CD8-positive, alpha-beta memory T cell (primary cell): ENCODE results near the gene CACNA2D4. TPM values are rescaled to one million over a fixed set of nuclear protein-coding genes. Genes with fewer than 3 reads are reported as not detected.

Source experiments
- CTCF ChIA-PET: fragments of 350-600 bp; sonication (Branson Sonifier 250); formaldehyde crosslinking; loops from one replicate; lab custom pipeline; 2021; ENCODE audit warnings: antibody characterized with exemption; lab: Charles Lee
- POLR2A ChIA-PET: fragments of 350-600 bp; sonication (Branson Sonifier 250); formaldehyde crosslinking; loops from one replicate; lab custom pipeline; 2021; ENCODE audit warnings: antibody characterized with exemption; lab: Charles Lee
- DNase-seq, 5 donors: peaks; one replicate each; pipeline versions ENCODE4 v3.0.0 to v3.0.0-alpha.2; 2020 to 2022; ENCODE audit warnings: mixed read lengths in 1 of 5
- H3K27ac ChIP-seq: one replicate; pipeline ENCODE4 v1.7.0; 2013; ENCODE audit warnings: low read depth, mild to moderate bottlenecking, low read length, moderate library complexity
- H3K27me3 ChIP-seq: 2 replicates; pipeline ENCODE4 v1.7.0; 2013; ENCODE audit warnings: low read length, mild to moderate bottlenecking; ENCODE audit not compliant: insufficient read depth, poor library complexity, severe bottlenecking
- H3K36me3 ChIP-seq: 2 replicates; pipeline ENCODE4 v1.7.0; 2013; ENCODE audit warnings: mild to moderate bottlenecking, low read length, moderate library complexity; ENCODE audit not compliant: insufficient read depth
- H3K4me1 ChIP-seq: 2 replicates; pipeline ENCODE4 v1.7.0; 2013; ENCODE audit warnings: mild to moderate bottlenecking, low read length, moderate library complexity; ENCODE audit not compliant: insufficient read depth
- H3K4me3 ChIP-seq: 2 replicates; pipeline ENCODE4 v1.7.0; 2013; ENCODE audit warnings: mild to moderate bottlenecking, low read length
- H3K9me3 ChIP-seq: 2 replicates; pipeline ENCODE4 v1.7.0; 2013; ENCODE audit warnings: mild to moderate bottlenecking, low read length
- H3K27ac Mint-ChIP-seq, 8 donors: one replicate each; pipeline ENCODE4 v1.8.0; 2020 to 2021; ENCODE audit warnings: mixed read lengths in 8 of 8, mild to moderate bottlenecking in 6 of 8, inconsistent platforms in 3 of 8, moderate library complexity in 3 of 8
- H3K27me3 Mint-ChIP-seq, 2 donors: one replicate each; pipeline ENCODE4 v1.8.0; 2020 to 2021; ENCODE audit warnings: mixed read lengths in 2 of 2, mild to moderate bottlenecking in 1 of 2, moderate library complexity in 1 of 2
- H3K36me3 Mint-ChIP-seq, 3 donors: one replicate each; pipeline ENCODE4 v1.8.0; 2020 to 2021; ENCODE audit warnings: mixed read lengths in 3 of 3, inconsistent platforms in 1 of 3, mild to moderate bottlenecking in 1 of 3
- H3K4me1 Mint-ChIP-seq, 3 donors: one replicate each; pipeline ENCODE4 v1.8.0; 2020 to 2021; ENCODE audit warnings: mixed read lengths in 3 of 3, inconsistent platforms in 1 of 3, mild to moderate bottlenecking in 1 of 3
- H3K4me3 Mint-ChIP-seq, 7 donors: one replicate each; pipeline ENCODE4 v1.8.0; 2020 to 2021; ENCODE audit warnings: mixed read lengths in 7 of 7, mild to moderate bottlenecking in 6 of 7, moderate library complexity in 4 of 7, inconsistent platforms in 2 of 7
- H3K9me3 Mint-ChIP-seq, 5 donors: one replicate each; pipeline ENCODE4 v1.8.0; 2020 to 2022; ENCODE audit warnings: mixed read lengths in 5 of 5, mild to moderate bottlenecking in 3 of 5, moderate library complexity in 2 of 5, inconsistent platforms in 1 of 5
- polyA plus RNA-seq: library from polyadenylated mRNA; unstranded; fragments of 300-500 nt; fragmentation: Illumina TruSeq; gene quantifications from one replicate; pipeline ENCODE4 v1.2.3, GENCODE V29; 2021
- total RNA-seq, 2 experiments: library from RNA; stranded (reverse); gene quantifications; one replicate each; pipeline ENCODE4 v1.2.3, GENCODE V29; 2021

The CACNA2D4 gene
- total and polyA plus RNA-seq, 3 experiments from 2014 or later = 5.7 to 7.6 (median 6.5) TPM

DNA sequence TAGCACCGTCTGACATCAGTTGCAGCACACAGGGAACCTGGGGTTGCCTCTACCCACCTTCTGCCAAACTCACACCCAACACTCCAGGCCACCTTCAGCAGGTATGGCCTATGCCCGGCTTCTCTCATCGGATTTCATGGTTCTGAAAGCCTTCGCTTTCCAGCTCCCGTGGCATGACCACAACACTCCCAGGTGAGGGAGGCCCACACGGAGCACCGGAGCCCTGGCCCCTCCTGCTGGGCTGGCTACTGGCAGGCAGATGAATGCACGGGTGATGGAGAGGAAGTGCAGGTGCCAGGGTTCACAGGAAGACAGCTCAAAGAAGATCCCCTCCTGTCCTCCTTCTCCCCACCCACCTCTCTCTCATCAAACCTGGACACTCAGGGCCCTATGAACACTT is 37.2 kb downstream of the CACNA2D4 start:
- Histone ChIP-seq H3K36me3 (no peaks in the 10 kb centered on the region), H3K4me3 (no peak overlapping the region), H3K27me3 (no peaks in the 10 kb centered on the region), H3K9me3 (no peaks in the 10 kb centered on the region), H3K4me1 (no peaks in the 10 kb centered on the region), H3K27ac (no peak overlapping the region)
- H3K9me3 Mint-ChIP-seq = no peaks in the 10 kb centered on the region
- no peak overlapping the region for H3K4me3 Mint-ChIP-seq
- H3K36me3 Mint-ChIP-seq = no peaks in the 10 kb centered on the region
- peaks cover 11 to 47% of the 10 kb centered on the region in 2 donors for H3K27me3 Mint-ChIP-seq
- no peak for DNase-seq
- ChIA-PET CTCF (no interaction called here), POLR2A (no interaction called here)
- H3K4me1 Mint-ChIP-seq = no peaks in the 10 kb centered on the region
- H3K27ac Mint-ChIP-seq = no peak overlapping the region

GRCh38 chr12:1880876-1881275 is 37.6 kb downstream of the CACNA2D4 start:
- H3K27me3 ChIP-seq = no peaks in the 10 kb centered on the region
- no peak for DNase-seq
- no peaks in the 10 kb centered on the region for H3K9me3 ChIP-seq
- H3K27ac Mint-ChIP-seq = no peak overlapping the region
- CTCF ChIA-PET = no interaction called here
- H3K9me3 Mint-ChIP-seq = no peaks in the 10 kb centered on the region
- POLR2A ChIA-PET = no interaction called here
- H3K27me3 Mint-ChIP-seq = peaks cover 11 to 43% of the 10 kb centered on the region in 2 donors
- H3K4me3 Mint-ChIP-seq = no peak overlapping the region
- no peak overlapping the region for H3K4me3 ChIP-seq
- H3K36me3 Mint-ChIP-seq = no peaks in the 10 kb centered on the region
- H3K4me1 Mint-ChIP-seq = no peaks in the 10 kb centered on the region
- no peaks in the 10 kb centered on the region for H3K36me3 ChIP-seq
- no peaks in the 10 kb centered on the region for H3K4me1 ChIP-seq
- H3K27ac ChIP-seq = no peak overlapping the region

DNA sequence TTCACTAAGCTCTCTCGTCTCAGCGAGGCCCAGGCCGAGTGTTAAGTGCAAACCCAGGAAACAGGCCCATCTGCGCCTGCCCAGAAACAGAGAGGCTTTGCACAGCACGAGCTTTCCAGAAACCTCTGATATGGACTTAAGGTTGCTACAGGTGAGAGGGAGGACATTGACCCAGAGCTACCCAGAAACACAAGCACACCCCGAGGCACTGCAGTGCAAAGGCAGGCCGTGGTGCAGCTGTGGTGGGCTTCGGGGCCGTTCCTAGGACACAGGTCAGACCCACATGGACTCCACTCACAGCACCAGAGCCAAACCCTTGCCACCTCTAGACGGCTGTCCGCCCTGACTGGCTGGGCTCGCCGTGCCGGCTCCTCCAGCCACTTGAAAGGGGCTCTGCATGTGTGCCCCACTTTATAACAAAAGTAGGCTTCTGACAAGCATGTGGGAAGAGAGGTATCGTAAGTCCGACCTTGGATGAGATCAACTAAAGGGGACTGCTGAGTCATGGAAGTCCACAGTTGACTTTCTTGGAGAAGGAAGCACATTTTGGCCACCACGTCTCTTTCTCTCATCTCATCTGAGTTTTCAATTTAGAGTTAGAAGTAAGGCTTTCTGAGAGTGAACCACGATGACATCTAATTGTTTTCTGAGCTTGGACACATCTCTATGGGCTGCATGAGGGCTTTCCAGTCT is 38.2 kb downstream of the CACNA2D4 start:
- Histone ChIP-seq H3K4me3 (no peak overlapping the region), H3K27ac (no peak overlapping the region), H3K9me3 (no peaks in the 10 kb centered on the region), H3K4me1 (no peaks in the 10 kb centered on the region), H3K27me3 (no peaks in the 10 kb centered on the region), H3K36me3 (no peaks in the 10 kb centered on the region)
- no peaks in the 10 kb centered on the region for H3K9me3 Mint-ChIP-seq
- H3K4me3 Mint-ChIP-seq = no peak overlapping the region
- peaks cover 11 to 43% of the 10 kb centered on the region in 2 donors for H3K27me3 Mint-ChIP-seq
- POLR2A ChIA-PET = no interaction called here
- no peak for DNase-seq
- CTCF ChIA-PET = no interaction called here
- no peaks in the 10 kb centered on the region for H3K4me1 Mint-ChIP-seq
- H3K36me3 Mint-ChIP-seq = no peaks in the 10 kb centered on the region
- H3K27ac Mint-ChIP-seq = no peak overlapping the region

- Histone ChIP-seq H3K36me3 (no peaks in the 10 kb centered on the region), H3K27me3 (no peaks in the 10 kb centered on the region), H3K9me3 (no peaks in the 10 kb centered on the region), H3K27ac (no peak overlapping the region), H3K4me1 (no peaks in the 10 kb centered on the region), H3K4me3 (no peak overlapping the region)
- H3K4me1 Mint-ChIP-seq = no peaks in the 10 kb centered on the region
- no peak for DNase-seq
- ChIA-PET CTCF (no interaction called here), POLR2A (no interaction called here)
- H3K36me3 Mint-ChIP-seq = no peaks in the 10 kb centered on the region
- no peak overlapping the region for H3K4me3 Mint-ChIP-seq
- no peak overlapping the region for H3K27ac Mint-ChIP-seq
- no peaks in the 10 kb centered on the region for H3K9me3 Mint-ChIP-seq
- H3K27me3 Mint-ChIP-seq = peaks cover 11 to 40% of the 10 kb centered on the region in 2 donors
These were observed 38.8 kb downstream of the CACNA2D4 start for GRCh38 chr12:1879633-1880032.

GRCh38 chr12:1878695-1879094 is 39.8 kb downstream of the CACNA2D4 start:
- no peak overlapping the region for H3K4me3 ChIP-seq
- peaks cover 6 to 34% of the 10 kb centered on the region in 2 donors for H3K27me3 Mint-ChIP-seq
- H3K9me3 Mint-ChIP-seq = no peaks in the 10 kb centered on the region
- no peak overlapping the region for H3K27ac ChIP-seq
- no peaks in the 10 kb centered on the region for H3K27me3 ChIP-seq
- H3K27ac Mint-ChIP-seq = no peak overlapping the region
- no peaks in the 10 kb centered on the region for H3K36me3 Mint-ChIP-seq
- no peaks in the 10 kb centered on the region for H3K9me3 ChIP-seq
- no peaks in the 10 kb centered on the region for H3K36me3 ChIP-seq
- ChIA-PET POLR2A (no interaction called here), CTCF (no interaction called here)
- H3K4me3 Mint-ChIP-seq = no peak overlapping the region
- no peak for DNase-seq
- no peaks in the 10 kb centered on the region for H3K4me1 Mint-ChIP-seq
- H3K4me1 ChIP-seq = no peaks in the 10 kb centered on the region

DNA sequence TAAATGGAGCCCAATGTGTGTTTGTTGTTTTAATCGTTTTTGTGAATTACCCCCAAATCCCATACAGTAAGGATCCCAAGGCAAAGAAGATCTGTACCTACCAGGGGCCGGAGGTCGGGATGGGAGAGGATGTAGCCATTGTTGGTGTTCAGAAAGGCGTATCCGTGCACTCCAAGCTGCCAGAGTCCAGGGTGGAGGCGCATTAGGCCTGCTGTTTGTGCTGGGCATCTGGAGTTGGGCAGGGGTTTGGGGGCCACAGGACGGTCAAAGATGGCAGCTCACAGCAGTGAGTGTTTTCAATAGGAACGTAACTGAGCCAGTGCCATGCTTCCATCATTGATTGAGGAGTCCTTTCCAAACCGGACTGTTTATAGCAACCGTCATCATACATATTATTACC is 40.2 kb downstream of the CACNA2D4 start:
- ChIA-PET POLR2A (no interaction called here), CTCF (no interaction called here)
- Histone ChIP-seq H3K9me3 (no peaks in the 10 kb centered on the region), H3K4me3 (no peak overlapping the region), H3K27me3 (no peaks in the 10 kb centered on the region), H3K36me3 (no peaks in the 10 kb centered on the region), H3K4me1 (no peaks in the 10 kb centered on the region), H3K27ac (no peak overlapping the region)
- no peak overlapping the region for H3K4me3 Mint-ChIP-seq
- H3K27ac Mint-ChIP-seq = peak overlapping the region in 1 of 8 donors; percentile 34
- H3K4me1 Mint-ChIP-seq = no peaks in the 10 kb centered on the region
- peaks cover 6 to 30% of the 10 kb centered on the region in 2 donors for H3K27me3 Mint-ChIP-seq
- no peak for DNase-seq
- no peaks in the 10 kb centered on the region for H3K9me3 Mint-ChIP-seq
- H3K36me3 Mint-ChIP-seq = no peaks in the 10 kb centered on the region

DNA sequence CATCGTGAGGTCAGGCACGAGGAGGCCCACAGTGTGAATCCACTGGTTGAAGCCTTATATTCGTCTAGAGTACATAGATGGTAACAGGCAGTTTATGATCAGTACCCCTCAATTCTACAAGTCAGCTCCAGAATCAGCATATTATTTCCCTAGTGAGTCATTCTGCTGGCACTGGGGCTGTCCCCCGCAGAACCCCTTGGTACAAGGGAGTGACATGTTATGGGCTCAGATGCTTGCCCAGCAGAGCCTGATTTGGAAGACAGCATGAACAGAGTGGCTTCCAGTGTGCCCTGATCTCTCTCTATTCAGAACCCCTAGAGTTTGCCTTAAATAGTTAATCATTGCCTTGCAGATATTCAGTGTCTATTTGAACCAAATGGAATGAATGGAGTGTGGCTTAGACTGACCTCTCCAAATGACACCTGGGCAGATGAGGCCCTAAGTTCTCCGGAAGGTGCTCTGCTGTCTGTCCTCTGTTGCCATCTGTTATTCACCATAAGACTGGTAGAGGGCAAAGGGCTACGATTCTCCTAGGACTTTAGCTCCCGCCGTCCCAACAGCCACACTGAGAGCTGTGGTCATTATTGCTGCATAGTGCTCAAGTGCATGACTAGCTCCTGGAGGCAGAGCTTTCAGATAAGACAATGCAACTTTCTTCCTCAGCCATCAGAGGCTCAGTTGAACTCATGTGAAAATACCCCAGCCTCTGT is 41.1 kb downstream of the CACNA2D4 start:
- Mint-ChIP-seq H3K9me3 (no peaks in the 10 kb centered on the region), H3K4me3 (no peak overlapping the region), H3K27me3 (peaks cover 4 to 26% of the 10 kb centered on the region in 2 donors), H3K27ac (no peak overlapping the region), H3K36me3 (no peaks in the 10 kb centered on the region), H3K4me1 (no peaks in the 10 kb centered on the region)
- Histone ChIP-seq H3K27ac (no peak overlapping the region), H3K4me3 (no peak overlapping the region), H3K36me3 (no peaks in the 10 kb centered on the region), H3K9me3 (no peaks in the 10 kb centered on the region), H3K4me1 (no peaks in the 10 kb centered on the region), H3K27me3 (no peaks in the 10 kb centered on the region)
- no peak for DNase-seq
- ChIA-PET POLR2A (no interaction called here), CTCF (no interaction called here)

- Histone ChIP-seq H3K4me3 (no peak overlapping the region), H3K27ac (no peak overlapping the region), H3K36me3 (no peaks in the 10 kb centered on the region), H3K9me3 (no peaks in the 10 kb centered on the region), H3K4me1 (no peaks in the 10 kb centered on the region), H3K27me3 (no peaks in the 10 kb centered on the region)
- Mint-ChIP-seq H3K4me3 (no peak overlapping the region), H3K27ac (no peak overlapping the region), H3K4me1 (no peaks in the 10 kb centered on the region), H3K27me3 (peaks cover 5 to 22% of the 10 kb centered on the region in 2 donors), H3K36me3 (no peaks in the 10 kb centered on the region), H3K9me3 (no peaks in the 10 kb centered on the region)
- DNase-seq = no peak
- CTCF ChIA-PET = no interaction called here
- POLR2A ChIA-PET = no interaction called here
These were observed 42.4 kb downstream of the CACNA2D4 start for GRCh38 chr12:1876086-1876485.
